ENCODE results near the gene GFRA1. TPM values are rescaled to one million over a fixed set of nuclear protein-coding genes. Genes with fewer than 3 reads are reported as not detected.

The GFRA1 gene
- polyA plus RNA-seq, 3 donors from 2014 or later = not detected

- Mint-ChIP-seq H3K27me3 (ENCODE audit: low read depth in 3 of 3) (peaks cover 0 to 3% (median 0%) of the 10 kb centered on the region in 3 donors), H3K4me3 (no peak overlapping the region), H3K4me1 (no peaks in the 10 kb centered on the region), H3K27ac (no peak overlapping the region), H3K36me3 (no peaks in the 10 kb centered on the region), H3K9me3 (peaks cover 0 to 12% (median 6%) of the 10 kb centered on the region in 6 donors)
- DNase-seq = no peak
Observed at GRCh38 chr10:116287906-116288501, 15.0 kb upstream of the GFRA1 start.

DNA sequence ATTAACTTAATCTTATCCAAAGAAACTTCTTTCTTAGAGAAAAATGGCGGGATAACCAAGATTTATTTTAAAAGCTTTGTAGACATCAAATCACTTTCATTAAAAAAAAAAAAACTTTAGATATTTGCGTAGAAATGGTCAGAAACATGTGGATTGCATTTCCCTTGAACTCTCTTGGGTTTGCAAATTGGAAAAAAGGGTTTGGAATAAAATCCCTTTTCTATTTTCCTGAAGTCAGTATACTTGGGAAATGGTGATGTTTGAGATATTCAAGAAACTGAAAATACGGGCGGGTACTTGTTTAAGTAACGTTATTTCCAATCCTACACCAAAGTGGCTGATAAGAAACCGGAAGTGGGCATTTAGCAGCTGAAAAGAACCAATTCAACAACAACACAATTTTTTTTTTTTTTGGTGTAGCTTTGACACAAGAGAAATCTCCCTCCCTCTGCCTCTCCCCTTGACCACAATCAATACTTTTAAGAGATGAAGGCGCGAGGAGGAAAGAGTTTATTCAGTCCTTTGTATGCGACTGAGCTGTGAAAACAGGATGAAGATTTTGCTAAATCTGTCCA lies 13.7 kb upstream of the GFRA1 start:
- H3K4me3 Mint-ChIP-seq = no peak overlapping the region
- no peak for DNase-seq
- H3K27ac Mint-ChIP-seq = no peak overlapping the region
- H3K9me3 Mint-ChIP-seq = peaks cover 0 to 9% (median 4%) of the 10 kb centered on the region in 6 donors
- no peaks in the 10 kb centered on the region for H3K4me1 Mint-ChIP-seq
- H3K27me3 Mint-ChIP-seq (ENCODE audit: low read depth in 3 of 3) = peaks cover 0 to 3% (median 0%) of the 10 kb centered on the region in 3 donors
- H3K36me3 Mint-ChIP-seq = no peaks in the 10 kb centered on the region

- no peak overlapping the region for H3K4me3 Mint-ChIP-seq
- no peak for DNase-seq
Observed at GRCh38 chr10:116281775-116282174, 8.8 kb upstream of the GFRA1 start.

DNA sequence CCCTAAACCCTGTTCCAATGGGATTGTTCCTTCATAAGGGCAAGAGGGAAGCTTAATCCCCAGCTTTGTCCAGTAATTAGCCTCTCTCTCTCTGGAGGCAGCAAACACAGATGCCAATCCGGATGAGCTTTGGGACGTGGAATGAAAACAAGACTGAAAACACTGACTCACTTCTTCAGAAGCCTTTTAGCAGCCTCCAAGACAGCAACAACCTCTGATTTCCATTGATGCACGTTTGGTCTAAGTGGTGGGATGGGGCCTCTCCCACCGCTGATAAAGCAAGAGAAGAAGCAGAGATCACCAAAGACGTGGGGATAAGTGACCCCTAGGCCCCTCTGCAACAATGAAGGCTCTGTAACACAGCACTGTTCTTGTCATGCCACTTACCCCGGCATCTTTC lies 5.8 kb upstream of the GFRA1 start:
- Mint-ChIP-seq H3K4me1 (no peaks in the 10 kb centered on the region), H3K4me3 (no peak overlapping the region), H3K27me3 (ENCODE audit: low read depth in 3 of 3) (peaks cover 3 to 10% (median 6%) of the 10 kb centered on the region in 3 donors), H3K27ac (no peak overlapping the region), H3K9me3 (peaks cover 0 to 28% (median 2%) of the 10 kb centered on the region in 6 donors), H3K36me3 (peaks cover 0 to 3% (median 0%) of the 10 kb centered on the region in 3 donors)
- no peak for DNase-seq

More at GRCh38 chr10:116281775-116282174, 8.8 kb upstream of the GFRA1 start:
- Mint-ChIP-seq H3K4me1 (no peaks in the 10 kb centered on the region), H3K27ac (no peak overlapping the region), H3K27me3 (ENCODE audit: low read depth in 3 of 3) (peaks cover 3 to 5% (median 4%) of the 10 kb centered on the region in 3 donors), H3K36me3 (no peaks in the 10 kb centered on the region), H3K9me3 (peaks cover 0 to 13% (median 2%) of the 10 kb centered on the region in 6 donors)

GRCh38 chr10:116276981-116277380 lies 4.0 kb upstream of the GFRA1 start:
- peaks cover 0 to 2% of the 10 kb centered on the region in 2 donors for H3K4me1 Mint-ChIP-seq
- peaks cover 6 to 13% (median 11%) of the 10 kb centered on the region in 3 donors for H3K27me3 Mint-ChIP-seq (ENCODE audit: low read depth in 3 of 3)

GRCh38 chr10:116274064-116274904 lies 1.3 kb upstream of the GFRA1 start:
- peaks cover 0 to 2% of the 10 kb centered on the region in 2 donors for H3K4me1 Mint-ChIP-seq
- peaks cover 6 to 16% (median 16%) of the 10 kb centered on the region in 3 donors for H3K27me3 Mint-ChIP-seq (ENCODE audit: low read depth in 3 of 3)
- peaks cover 0 to 7% (median 6%) of the 10 kb centered on the region in 3 donors for H3K36me3 Mint-ChIP-seq
- peak overlapping the region in 1 of 5 donors; percentile 44 for H3K4me3 Mint-ChIP-seq
- H3K27ac Mint-ChIP-seq = no peak overlapping the region
- no peak for DNase-seq
- peaks cover 2 to 41% (median 8%) of the 10 kb centered on the region in 6 donors for H3K9me3 Mint-ChIP-seq

More at GRCh38 chr10:116276981-116277380, 4.0 kb upstream of the GFRA1 start:
- DNase-seq = no peak
- H3K4me3 Mint-ChIP-seq = no peak overlapping the region
- peaks cover 0 to 34% (median 5%) of the 10 kb centered on the region in 6 donors for H3K9me3 Mint-ChIP-seq
- H3K36me3 Mint-ChIP-seq = peaks cover 0 to 6% (median 4%) of the 10 kb centered on the region in 3 donors
- no peak overlapping the region for H3K27ac Mint-ChIP-seq

- H3K27ac Mint-ChIP-seq = no peak overlapping the region
- DNase-seq = no peak
- peaks cover 3 to 14% (median 14%) of the 10 kb centered on the region in 3 donors for H3K27me3 Mint-ChIP-seq (ENCODE audit: low read depth in 3 of 3)
- peaks cover 0 to 2% of the 10 kb centered on the region in 2 donors for H3K4me1 Mint-ChIP-seq
- H3K4me3 Mint-ChIP-seq = no peak overlapping the region
- peaks cover 0 to 9% (median 6%) of the 10 kb centered on the region in 3 donors for H3K36me3 Mint-ChIP-seq
- peaks cover 2 to 30% (median 7%) of the 10 kb centered on the region in 6 donors for H3K9me3 Mint-ChIP-seq
Observed at GRCh38 chr10:116271593-116272439, 1.2 kb downstream of the GFRA1 start.

- H3K36me3 Mint-ChIP-seq = peaks cover 0 to 9% (median 6%) of the 10 kb centered on the region in 3 donors
- H3K9me3 Mint-ChIP-seq = peaks cover 2 to 29% (median 7%) of the 10 kb centered on the region in 6 donors
- peaks cover 2 to 14% (median 14%) of the 10 kb centered on the region in 3 donors for H3K27me3 Mint-ChIP-seq (ENCODE audit: low read depth in 3 of 3)
- H3K27ac Mint-ChIP-seq = no peak overlapping the region
- DNase-seq = no peak
- H3K4me3 Mint-ChIP-seq = no peak overlapping the region
- H3K4me1 Mint-ChIP-seq = peaks cover 0 to 2% of the 10 kb centered on the region in 2 donors
Observed at GRCh38 chr10:116270771-116271592, 2.0 kb downstream of the GFRA1 start.

DNA sequence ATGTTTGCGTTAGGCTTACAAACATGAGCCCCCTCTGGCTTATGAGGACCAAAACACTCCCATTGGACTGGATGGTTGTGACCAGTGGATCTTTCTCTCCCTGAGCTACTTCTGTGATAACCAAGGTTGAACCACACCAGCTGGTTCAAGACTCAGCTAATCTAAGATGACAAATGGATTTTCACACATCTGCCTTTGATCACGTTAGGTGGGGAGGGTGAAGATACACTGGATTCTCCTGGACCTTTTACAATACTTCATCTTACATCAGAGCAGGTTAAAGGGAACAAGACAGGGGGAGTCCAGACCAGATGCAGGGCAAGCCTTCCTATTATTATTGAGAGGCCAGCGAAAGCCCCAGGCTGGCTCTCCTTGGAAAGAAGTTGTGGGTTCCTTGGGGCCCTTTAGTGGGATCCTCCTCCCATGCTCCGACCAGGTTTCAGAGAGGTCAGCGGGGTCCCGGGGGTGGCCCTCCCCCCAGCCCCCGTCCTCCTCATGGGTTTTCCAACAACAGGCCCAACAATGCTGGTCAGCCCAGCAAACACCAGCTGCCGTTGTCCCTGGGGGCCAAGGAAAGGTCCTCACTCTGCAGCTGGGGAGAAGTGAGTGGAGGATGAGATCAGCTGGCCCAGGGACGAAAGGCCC lies 2.8 kb downstream of the GFRA1 start:
- Mint-ChIP-seq H3K4me1 (peaks cover 0 to 2% of the 10 kb centered on the region in 2 donors), H3K36me3 (peaks cover 0 to 9% (median 6%) of the 10 kb centered on the region in 3 donors), H3K4me3 (no peak overlapping the region), H3K27me3 (ENCODE audit: low read depth in 3 of 3) (peaks cover 1 to 15% (median 14%) of the 10 kb centered on the region in 3 donors), H3K9me3 (peaks cover 2 to 25% (median 7%) of the 10 kb centered on the region in 6 donors), H3K27ac (no peak overlapping the region)
- no peak for DNase-seq

GRCh38 chr10:116269619-116270018 lies 3.4 kb downstream of the GFRA1 start:
- DNase-seq = no peak
- Mint-ChIP-seq H3K4me1 (peaks cover 0 to 2% of the 10 kb centered on the region in 2 donors), H3K36me3 (peaks cover 0 to 9% (median 4%) of the 10 kb centered on the region in 3 donors), H3K9me3 (peaks cover 2 to 18% (median 7%) of the 10 kb centered on the region in 6 donors), H3K27ac (no peak overlapping the region), H3K27me3 (ENCODE audit: low read depth in 3 of 3) (peaks cover 1 to 14% (median 13%) of the 10 kb centered on the region in 3 donors), H3K4me3 (no peak overlapping the region)

- Mint-ChIP-seq H3K27me3 (ENCODE audit: low read depth in 3 of 3) (peaks cover 1 to 14% (median 10%) of the 10 kb centered on the region in 3 donors), H3K27ac (no peak overlapping the region), H3K4me1 (peaks cover 0 to 2% of the 10 kb centered on the region in 2 donors), H3K9me3 (peaks cover 2 to 15% (median 7%) of the 10 kb centered on the region in 6 donors), H3K36me3 (peaks cover 0 to 9% (median 3%) of the 10 kb centered on the region in 3 donors), H3K4me3 (no peak overlapping the region)
- DNase-seq = no peak
Observed at GRCh38 chr10:116268976-116269375, 4.0 kb downstream of the GFRA1 start.

DNA sequence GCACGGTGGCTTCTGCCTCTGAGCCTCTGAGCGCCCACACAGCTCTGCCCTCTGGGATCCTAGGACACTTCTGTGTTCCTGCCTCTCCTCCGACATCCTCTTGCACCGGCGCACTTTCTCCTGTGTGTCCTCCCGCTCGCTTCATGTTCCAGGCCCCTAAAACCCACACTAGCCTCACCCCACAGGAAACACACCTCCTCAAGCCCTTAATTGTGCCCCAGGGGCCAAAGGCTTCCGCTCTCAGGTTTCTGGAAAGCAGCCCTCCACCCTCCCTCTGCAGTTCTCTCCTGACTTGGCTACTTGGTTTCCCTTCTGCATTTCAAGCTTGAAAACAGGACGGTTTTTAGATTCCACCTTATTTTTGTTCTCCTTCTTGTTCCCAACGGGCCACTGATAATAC lies 7.3 kb downstream of the GFRA1 start:
- Mint-ChIP-seq H3K27ac (no peak overlapping the region), H3K27me3 (ENCODE audit: low read depth in 3 of 3) (peaks cover 4 to 7% (median 4%) of the 10 kb centered on the region in 3 donors), H3K4me1 (no peaks in the 10 kb centered on the region), H3K9me3 (peaks cover 0 to 9% (median 5%) of the 10 kb centered on the region in 6 donors), H3K4me3 (no peak overlapping the region), H3K36me3 (peaks cover 0 to 5% (median 0%) of the 10 kb centered on the region in 3 donors)
- DNase-seq = no peak

Measured in immature natural killer cell (primary cell).